ENCODE measurements around the gene CHST14. TPM values are rescaled to one million over a fixed set of nuclear protein-coding genes. Genes with fewer than 3 reads are reported as not detected.
"Not testable (repeated sequence)": the region's sequence is repeated elsewhere in the genome, so short reads cannot be mapped to it uniquely, and the experiment has no call there.

The CHST14 gene
- total RNA-seq, 1 donor from 2014 or later = 6.0 TPM

DNA sequence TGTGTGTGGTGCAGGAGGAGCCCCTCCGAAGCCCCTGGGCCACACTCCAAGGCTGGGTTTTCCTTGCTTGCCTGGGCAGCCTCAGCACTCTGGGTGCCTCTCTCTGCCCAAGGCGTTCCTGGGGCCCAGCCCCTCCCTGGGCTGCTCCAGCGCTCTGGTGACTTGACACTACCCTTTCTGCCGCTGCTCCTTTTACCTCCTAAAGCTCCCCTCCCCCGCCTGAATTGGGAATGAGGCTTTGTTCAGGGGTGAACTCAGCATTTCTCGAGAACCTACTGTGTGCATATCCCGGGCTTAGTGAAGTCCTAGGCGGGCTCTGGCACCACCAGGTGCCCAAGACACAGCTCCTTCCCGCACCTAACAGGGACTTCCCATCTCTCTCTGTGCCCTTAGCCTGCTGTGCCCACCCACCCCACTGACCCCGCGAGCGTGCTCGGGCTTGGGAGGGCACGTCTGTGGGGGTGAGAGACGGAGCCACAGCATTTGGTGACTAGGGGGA lies 31.3 kb upstream of the CHST14 start:
- ATAC-seq (peak; percentile 8), DNase-seq (no peak)
- intact Hi-C loops (cut with micrococcal nuclease) = no loop called here

DNA sequence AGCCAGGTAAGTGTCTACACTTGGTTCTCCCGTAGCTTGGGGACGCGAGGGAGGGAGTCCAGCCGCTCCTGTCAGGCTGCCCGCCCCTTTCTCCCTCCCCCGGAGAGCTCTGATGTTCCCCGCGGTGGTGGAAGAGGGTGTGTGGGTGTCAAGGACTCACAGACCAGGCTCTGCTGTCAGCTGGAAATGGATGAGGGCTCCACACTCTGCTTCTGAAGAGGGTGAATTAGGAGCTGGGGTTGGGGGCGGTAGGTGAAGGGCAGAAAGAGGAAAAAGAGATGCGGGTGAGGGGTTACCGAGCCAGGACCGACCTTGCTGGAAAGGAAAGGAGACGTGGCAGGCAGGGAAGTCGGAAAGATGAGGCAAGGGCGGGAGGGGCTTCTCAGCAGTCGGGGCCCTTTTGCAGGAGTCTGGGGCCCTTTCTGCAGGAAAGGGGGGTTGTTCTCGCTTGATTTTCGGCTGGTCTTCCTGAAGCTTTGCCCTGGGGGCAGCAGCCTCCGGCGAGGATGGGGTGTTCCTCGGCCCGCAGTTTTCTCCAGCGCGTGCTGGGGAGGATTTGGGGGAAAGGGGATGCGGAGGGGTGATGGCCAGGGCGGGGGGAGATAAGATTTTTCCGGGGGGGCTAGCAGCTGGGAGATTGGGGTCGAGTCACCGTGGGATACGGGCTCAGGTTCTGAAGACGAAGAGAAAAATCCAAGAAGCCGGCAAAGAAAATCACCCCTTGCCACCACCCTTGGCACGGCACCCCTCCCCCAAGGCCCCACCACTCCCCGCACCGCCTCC lies 30.6 kb upstream of the CHST14 start:
- DNase-seq (peak; percentile 58), ATAC-seq (peak; percentile 41)
- intact Hi-C loops (cut with micrococcal nuclease) = no loop called here

DNA sequence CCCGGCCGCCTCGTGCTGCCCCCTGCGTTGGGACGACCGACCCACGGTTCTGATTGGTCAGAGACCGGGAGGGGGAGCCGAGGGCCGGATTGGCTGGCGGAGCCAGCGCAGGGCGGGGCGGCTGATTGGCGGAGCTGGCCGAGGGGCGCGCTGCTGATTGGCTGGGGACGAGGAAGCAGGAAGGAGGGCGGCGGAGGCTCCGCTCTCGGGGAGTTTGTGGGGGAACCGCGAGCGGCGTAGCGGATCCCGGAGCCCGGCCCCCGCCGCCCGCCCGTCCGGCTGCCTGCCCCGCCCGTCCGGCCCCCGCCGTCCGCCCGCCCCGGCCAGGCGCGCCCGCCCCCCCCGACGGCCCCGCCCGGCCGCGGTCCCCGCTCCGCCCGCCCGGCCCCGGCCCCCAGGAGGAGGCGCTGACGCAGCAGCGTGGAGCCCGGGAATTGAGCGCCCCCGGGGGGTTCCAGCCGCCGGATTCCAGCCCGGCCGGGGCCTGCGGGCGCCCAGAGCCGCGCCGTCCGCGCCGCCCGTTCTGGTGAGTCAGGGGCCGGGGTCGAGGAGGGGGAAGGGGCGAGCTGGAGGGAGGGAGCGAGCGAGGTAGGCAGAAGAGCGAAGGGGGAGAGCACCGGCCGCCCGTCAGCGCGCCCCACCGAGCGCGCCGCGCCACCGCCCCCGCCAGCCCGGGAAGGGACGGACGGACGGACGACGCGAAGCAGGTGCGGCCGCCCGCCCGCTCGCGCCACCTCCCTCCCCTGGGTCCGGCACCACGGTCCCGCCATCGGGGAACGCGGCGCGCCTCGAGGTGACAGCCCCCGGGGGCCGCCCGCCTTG lies 29.8 kb upstream of the CHST14 start, which contains the start of gene BAHD1:
BAHD1 (plus strand) TSS at position 211 of the 822 bp plus-strand sequence. CDS start 17,512 bp downstream, outside the sequence.
- DNase-seq = peak; percentile 99
- intact Hi-C loops (cut with micrococcal nuclease) = no loop called here
- ATAC-seq = peak; percentile 91

DNA sequence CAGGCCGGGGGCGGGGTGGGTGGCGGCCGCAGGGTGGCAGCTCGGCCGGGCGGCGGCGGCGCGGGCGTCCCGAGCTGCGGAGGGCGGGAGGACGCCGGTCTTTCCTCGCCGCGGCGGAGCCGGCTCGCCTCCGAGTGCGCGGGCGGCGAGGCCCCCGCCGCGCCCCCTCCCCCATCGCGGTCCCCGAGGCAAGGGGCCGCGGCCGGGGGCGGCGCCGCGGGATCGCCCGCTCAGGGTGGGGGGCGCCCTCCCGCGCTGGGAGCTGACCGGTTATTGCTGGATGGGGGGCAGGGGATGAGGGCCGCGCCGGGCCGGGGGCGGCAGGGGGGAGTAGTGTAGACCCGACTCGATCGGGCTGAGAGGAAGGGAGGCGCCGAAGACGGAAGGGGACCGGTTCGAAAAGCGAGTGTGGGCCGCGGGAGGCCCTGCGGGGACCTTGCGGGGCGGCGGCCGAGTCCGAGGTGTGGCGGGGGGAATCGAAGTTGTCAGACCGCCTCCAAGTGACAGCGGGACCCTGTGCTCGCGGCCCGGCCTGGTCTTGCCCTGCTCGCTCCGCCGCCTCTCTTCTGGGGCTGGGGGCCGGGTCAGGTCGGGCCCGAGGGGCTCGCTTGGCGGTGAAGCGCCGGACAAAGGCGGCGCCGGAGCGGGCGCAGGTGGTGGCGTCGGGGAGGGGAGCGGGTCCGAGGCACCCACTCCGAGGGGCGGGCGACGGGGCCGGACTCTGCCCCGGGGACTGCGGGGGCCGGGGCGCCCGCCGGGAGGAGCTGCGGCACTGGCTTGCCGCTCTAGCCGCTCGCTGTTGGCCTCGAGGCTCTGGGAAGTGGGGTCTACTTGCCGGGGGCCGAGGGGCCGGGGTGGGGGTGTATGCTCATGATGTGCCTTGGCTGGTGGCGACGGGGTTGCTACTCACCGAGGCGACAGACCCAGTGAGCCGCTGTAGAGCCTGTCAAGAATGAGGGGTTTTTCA lies 28.9 kb upstream of the CHST14 start:
- ATAC-seq = peak; percentile 2
- intact Hi-C loops (cut with micrococcal nuclease) = no loop called here
- DNase-seq = peak; percentile 49

DNA sequence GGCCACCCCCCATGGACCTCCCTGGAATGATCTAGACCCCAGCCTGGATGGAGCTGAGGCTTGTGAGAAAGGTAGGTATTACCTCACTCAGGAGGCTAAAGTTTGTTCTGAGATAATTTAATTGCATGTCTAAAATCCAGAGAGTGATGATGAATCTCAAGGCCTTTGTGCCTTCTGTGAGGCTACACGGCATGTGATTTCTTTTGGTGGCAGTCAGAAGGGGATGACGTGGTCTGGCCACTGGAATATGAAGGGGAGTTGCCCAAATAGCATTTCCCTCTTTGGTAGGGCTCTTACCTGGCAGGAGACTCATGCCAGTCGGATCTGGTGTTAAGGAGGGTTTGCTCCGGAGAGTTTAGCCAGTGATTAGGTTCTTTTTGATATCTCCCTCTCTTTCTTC lies 27.5 kb upstream of the CHST14 start:
- intact Hi-C loops (cut with micrococcal nuclease) = no loop called here
- DNase-seq (no peak), ATAC-seq (no peak)

DNA sequence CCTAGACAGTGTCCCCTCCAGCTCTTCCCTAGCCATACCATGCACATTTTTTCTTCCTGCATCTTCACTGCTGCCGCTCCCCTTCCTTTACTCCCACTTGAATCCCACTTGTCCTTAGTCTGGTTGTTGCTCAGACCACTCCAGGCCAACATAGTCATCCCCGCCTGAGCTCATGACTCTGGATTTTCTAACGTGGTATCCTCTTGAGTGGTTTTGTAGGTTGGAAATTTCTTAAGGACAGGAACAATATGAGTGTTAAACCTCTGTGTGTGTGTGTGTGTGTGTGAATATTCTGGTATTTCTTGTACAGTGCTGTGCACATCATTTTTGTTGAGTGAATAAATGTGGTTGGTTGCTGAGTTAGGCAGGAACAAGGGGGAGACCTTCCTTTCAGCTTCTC lies 26.9 kb upstream of the CHST14 start:
- no peak for DNase-seq
- ATAC-seq = no peak
- intact Hi-C loops (cut with micrococcal nuclease) = no loop called here

DNA sequence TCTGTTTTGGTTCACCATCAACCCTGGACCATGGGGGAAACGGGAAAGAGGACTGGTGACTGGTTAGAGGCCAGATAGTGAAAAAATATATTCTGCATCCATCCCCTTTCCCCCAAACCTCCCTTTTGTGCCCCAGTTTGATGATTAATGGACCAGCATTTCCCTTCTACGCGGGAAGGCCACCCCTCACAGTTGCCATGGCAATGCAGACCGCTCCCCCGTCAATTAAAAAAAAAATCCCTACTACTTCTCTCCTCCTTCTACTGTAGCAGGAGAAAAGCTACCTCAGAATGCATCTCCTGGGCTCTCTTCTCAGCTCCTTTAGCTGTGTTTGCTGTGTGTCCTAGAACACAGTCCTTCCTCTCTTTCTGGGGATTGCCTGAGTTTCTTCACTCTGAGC lies 26.0 kb upstream of the CHST14 start:
- ATAC-seq (no peak), DNase-seq (no peak)
- intact Hi-C loops (cut with micrococcal nuclease) = no loop called here

DNA sequence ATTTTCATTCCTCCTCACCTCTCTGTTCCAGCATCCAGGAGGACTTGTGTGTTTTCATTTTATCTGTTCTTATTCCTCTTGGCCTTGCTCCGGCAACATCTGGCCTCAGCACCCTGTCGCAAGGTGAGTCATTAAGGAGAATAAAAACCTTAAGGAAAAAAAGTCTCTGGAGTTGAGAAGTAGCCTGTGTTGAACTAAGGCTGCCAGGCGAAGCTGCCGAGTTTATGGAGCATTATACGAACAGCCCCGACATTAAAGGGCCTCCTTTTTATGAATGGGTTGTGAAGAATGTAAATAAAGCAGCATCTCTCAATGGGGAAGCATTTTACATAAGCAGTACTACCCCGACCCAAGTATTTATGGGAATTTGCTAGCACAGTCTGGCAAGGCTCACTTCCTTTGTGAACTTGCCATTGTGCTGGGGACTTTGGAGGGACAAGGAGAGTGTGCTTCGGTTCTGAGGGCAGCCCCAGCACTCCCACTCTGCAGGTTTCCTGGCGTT lies 25.3 kb upstream of the CHST14 start:
- ATAC-seq (no peak), DNase-seq (no peak)
- intact Hi-C loops (cut with micrococcal nuclease) = no loop called here

DNA sequence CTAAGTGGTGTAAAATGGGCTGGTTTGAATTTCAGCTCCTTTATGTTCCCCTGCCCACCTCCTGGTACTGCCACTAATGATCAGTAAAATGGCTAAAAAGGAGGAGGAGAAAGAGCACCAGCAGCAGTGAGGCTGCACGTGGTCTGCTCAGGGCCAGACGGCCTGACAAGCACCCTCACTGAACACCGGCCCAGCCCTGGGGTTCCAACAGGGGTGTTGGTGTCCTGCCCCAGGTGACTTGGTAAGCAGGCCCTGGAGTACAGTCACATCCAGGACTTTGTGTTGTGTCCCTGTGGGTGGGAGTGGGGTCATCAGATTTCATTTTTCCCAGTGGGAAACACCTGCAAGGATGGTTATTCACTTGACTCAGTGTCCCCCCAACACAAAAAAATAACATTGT lies 24.6 kb upstream of the CHST14 start:
- intact Hi-C loops (cut with micrococcal nuclease) = no loop called here
- no peak for DNase-seq
- ATAC-seq = no peak

DNA sequence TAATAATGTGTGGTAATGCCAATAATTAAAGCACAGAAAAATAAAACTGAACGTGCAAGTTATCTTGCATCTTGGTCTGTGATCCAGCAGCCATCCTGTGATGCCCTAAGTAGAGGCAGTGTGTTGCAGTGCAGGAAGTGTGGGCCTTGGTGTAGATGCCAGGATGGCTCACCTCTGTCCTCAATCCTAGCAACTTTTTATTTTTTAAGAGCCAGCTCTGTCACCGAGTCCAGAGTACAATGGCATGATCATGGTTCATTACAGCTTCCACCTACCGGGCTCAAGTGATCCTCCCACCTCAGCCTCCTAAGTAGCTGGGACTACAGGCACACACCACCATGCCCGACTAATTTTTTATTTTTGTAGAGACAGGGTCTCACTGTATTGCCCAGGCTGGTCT lies 22.4 kb upstream of the CHST14 start:
- intact Hi-C loops (cut with micrococcal nuclease) = no loop called here
- no peak for DNase-seq
- no peak for ATAC-seq

DNA sequence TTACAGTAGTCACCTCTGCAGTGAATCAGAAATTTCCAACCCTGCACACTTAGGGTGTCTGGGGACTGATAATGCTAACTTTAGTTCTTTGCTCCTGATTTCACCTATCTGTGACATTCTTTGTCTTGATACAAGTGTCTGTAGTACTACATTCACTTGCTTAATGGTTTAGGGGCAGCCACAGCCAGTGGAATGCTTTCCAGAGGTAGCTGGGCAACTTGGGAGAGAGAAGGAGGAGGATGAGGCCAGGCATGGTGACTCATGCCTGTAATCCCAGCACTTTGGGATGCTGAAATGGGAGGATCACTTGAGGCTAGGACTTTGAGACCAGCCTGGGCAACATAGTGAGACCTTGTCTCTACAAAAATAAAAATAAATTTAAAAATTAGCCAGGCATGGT lies 21.5 kb upstream of the CHST14 start:
- ATAC-seq (no peak), DNase-seq (no peak)
- intact Hi-C loops (cut with micrococcal nuclease) = no loop called here

DNA sequence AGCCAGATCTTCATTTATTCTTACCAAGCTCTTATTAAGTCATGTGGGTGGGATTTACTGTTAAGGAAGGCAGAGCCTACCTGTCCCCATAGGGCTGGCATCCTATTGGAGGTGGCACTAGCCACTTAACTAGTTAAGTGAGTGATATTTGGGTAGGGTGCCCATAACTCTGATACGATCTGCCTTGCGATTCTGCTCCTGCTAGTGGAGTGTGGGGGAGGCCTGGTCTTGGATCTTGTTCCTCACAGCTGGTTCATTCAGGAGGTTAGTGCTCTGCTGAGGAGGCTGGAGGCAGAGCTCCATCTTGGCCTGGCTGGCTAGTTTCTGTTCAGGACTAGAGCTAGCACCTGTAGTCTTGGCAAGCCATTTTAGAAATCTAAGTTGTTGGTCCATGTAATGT lies 20.7 kb upstream of the CHST14 start:
- ATAC-seq = no peak
- intact Hi-C loops (cut with micrococcal nuclease) = no loop called here
- no peak for DNase-seq

DNA sequence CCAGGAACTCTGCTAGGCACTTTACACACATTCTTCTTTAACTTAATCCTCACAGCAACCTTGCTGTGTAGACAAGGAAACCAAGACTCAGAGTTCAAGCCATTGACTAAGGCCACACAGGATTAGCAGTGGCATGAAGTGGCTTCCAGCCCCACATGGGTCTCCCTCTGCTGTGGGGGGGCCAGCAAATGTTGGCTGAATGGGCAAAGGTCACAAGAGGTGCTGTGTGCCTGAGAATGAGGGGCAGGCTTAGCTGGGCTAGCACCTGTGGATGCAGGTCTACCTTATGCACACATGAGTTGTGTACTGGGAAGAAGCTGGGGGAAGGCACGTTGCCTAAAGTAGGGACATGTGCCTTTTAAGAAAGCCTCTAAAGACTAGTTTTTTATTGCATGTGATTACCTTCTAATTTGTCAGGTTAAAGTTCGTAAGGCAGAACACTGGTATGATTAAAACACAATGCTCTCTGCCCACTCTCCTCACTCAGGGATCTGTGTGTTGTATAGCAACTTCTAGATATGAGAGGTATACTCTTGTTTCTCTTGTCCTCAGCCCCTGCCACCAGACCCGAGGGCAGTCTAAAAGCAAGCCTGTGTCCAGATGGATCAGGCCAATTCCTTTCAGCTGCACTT lies 19.1 kb upstream of the CHST14 start:
- DNase-seq (no peak), ATAC-seq (no peak)
- intact Hi-C loops (cut with micrococcal nuclease) = no loop called here

DNA sequence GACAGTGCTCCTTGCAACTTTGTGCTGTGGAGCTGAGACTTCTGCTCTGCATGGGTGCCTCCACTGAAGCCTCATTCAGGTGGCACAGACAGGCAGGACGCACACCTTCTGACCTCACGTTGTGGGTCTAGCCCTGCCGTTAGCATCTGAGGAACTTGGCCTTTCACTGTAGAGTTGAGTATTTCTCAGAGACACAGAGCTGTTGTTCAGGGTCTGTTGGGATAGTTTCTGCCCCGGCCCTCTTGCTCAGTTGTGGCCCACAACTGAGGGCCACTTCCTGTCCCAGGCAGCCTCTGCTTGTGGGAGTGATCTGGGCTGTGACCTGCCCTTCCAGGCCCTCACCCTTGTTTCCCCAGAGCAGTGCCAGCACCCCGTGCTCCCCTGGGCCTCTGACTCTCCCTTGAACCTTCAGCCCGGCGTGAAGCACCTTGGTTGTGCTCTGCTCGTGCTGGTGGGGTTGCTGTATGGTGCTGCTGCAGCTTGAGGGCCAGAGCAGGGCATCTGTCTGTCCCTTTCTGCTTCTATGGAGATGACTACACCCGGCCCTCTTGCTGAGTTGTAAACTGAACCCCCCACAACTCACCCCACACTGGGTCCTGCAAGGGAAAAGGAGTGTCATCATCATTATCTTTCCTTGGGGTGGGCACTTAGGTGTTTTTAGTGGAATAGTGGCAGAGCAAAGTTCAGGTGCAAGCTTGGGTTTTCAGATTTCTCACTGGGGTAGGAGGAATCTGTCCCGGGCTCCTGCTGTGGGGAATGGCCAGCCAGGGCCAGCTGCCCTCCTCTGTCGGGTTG lies 18.3 kb upstream of the CHST14 start:
- ATAC-seq (no peak), DNase-seq (no peak)
- intact Hi-C loops (cut with micrococcal nuclease) = no loop called here

DNA sequence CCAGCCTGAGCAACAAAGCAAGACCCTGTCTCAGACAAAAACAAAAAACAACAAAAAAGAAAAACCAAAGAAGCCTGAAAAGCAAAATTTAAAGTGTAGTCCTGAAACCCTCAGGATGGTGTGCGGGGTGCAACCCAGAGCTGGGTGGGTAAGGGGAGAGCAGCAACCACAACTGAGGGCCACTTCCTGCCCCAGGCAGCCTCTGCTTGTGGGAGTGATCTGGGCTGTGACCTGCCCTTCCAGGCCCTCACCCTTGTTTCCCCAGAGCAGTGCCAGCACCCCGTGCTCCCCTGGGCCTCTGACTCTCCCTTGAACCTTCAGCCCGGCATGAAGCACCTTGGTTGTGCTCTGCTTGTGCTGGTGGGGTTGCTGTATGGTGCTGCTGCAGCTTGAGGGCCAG lies 16.8 kb upstream of the CHST14 start:
- DNase-seq; intact Hi-C loops (cut with micrococcal nuclease); ATAC-seq: not testable (repeated sequence)

DNA sequence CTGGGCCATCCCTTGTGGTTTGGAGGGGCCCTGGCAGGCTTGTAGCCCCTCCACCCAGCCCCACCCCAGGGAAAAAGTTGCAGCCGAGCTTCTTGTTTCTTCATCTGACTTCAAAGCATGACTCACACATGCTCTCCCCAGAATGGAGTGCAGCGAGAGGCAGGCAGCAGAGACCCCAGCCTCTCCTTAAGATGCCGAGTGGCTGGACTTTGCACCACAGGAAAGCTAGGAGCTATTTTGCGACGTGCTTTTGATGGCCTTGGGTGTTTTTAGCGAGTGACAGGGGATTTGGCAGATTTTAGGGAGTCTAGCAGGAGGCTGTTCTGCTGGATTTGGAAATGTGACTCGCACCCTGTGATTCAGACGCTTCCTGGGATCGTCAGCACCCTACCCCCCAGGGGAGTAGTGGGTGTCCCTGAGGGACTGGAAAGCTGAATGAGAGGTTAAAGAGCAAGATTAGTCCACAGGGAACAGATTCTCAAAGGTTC lies 15.8 kb upstream of the CHST14 start:
- no peak for ATAC-seq
- intact Hi-C loops (cut with micrococcal nuclease) = no loop called here
- no peak for DNase-seq

DNA sequence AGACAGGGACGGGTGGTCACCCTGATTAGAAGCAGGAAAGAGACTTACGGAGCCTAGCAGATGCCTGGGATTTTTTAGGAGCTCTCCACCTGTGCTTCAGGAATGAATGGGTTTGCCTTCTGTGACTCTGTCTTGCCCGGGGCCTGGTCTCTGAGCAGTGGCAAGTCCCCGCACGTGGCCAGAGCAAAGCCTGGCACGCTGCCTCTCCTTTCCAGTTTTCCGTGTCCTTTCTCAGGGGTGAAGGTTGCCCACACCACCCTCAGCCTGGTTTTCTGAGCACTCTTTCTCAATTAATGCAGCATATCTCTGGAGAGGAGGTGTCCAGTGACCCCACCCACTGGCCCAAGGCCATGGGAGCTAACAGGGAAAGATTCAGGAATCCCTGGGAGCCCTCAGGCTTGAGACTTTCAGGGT lies 14.5 kb upstream of the CHST14 start:
- ATAC-seq (peak; percentile 79), DNase-seq (peak; percentile 72)
- intact Hi-C loops (cut with micrococcal nuclease) = no loop called here

DNA sequence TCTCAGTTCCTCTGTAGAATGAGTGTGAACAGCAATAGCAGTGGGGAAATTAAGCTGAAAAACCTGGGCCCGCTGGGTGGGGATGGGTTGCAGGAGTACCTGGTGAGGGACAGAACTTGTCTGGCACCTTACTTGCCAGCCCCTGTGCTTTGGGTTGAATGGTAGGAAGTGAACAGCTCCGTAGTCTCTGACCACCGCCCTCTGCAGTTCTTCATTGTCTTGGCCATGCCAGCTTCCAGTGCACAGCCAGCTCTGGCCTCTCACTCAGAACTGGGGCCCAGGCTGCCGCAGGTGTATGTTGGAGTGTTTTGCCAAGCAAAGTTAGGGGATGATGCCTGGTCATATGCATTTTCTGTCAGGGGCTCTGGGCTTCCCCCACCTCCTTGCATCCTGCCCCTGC lies 14.0 kb upstream of the CHST14 start:
- DNase-seq (no peak), ATAC-seq (peak; percentile 42)

More for the DNA sequence above, 14.0 kb upstream of the CHST14 start:
- intact Hi-C loops (cut with micrococcal nuclease) = no loop called here

Data from left ventricle myocardium superior (tissue), 1 donor.